Measurements from ENCODE around the gene ZBTB12. TPM values are rescaled to one million over a fixed set of nuclear protein-coding genes. Genes with fewer than 3 reads are reported as not detected.
A peak's percentile ranks its signal among the peaks of the same experiment; 100 is the strongest.

The ZBTB12 gene
- polyA plus RNA-seq, 3 donors, result 0.11 TPM; not detected in 2

- Mint-ChIP-seq H3K27me3 (ENCODE audit: low read depth in 3 of 3) (peaks cover 5 to 10% (median 8%) of the 10 kb centered on the region in 3 donors), H3K27ac (peak overlapping the region in 2 of 7 donors; percentile 26 to 69), H3K9me3 (no peaks in the 10 kb centered on the region), H3K36me3 (peaks cover 14 to 20% of the 10 kb centered on the region in 2 donors), H3K4me1 (no peaks in the 10 kb centered on the region), H3K4me3 (no peak overlapping the region)
- Histone ChIP-seq H3K9me3 (replicated peaks in 1 of 2; ENCODE audit: control insufficient read depth in 1 of 2, insufficient read depth in 1 of 2, low read length in 2 of 2) (no peaks in the 10 kb centered on the region), H4K20me1 (ENCODE audit: insufficient read depth, low read length) (no peaks in the 10 kb centered on the region), H3K27ac (ENCODE audit: low read depth in 1 of 2, low read length in 2 of 2) (no peak overlapping the region), H3K4me1 (ENCODE audit: control insufficient read depth in 1 of 2, insufficient read depth in 2 of 2, low read length in 2 of 2) (no peaks in the 10 kb centered on the region), H3K36me3 (replicated peaks in 1 of 2; ENCODE audit: control insufficient read depth in 1 of 2, insufficient read depth in 2 of 2, low read length in 2 of 2) (peaks cover 13 to 16% of the 10 kb centered on the region in 2 donors), H3K4me2 (replicated peaks; ENCODE audit: extremely low read depth, low read length, poor library complexity, severe bottlenecking) (no peak overlapping the region), H3K4me3 (replicated peaks in 1 of 3; ENCODE audit: low read depth in 2 of 3, low read length in 3 of 3) (no peak overlapping the region), H3K27me3 (ENCODE audit: control insufficient read depth in 2 of 2, insufficient read depth in 2 of 2, low read length in 2 of 2) (no peaks in the 10 kb centered on the region), H3K79me2 (ENCODE audit: insufficient read depth, low read length) (no peaks in the 10 kb centered on the region), H3K9ac (ENCODE audit: insufficient read depth, low read length, poor library complexity, severe bottlenecking) (no peak overlapping the region), H2AFZ (ENCODE audit: insufficient read depth, low read depth, low read length, poor library complexity, severe bottlenecking) (no peak overlapping the region)
- DNase-seq, result no peak
- 54% methylated on average over 3 of the region's 5 CpGs for WGBS (ENCODE audit: insufficient coverage)
- TF ChIP-seq CTCF (IDR thresholded peaks at IDR 0.05), result no peak
- intact Hi-C loops (cut with micrococcal nuclease), result no loop called here
Measured at GRCh38 chr6:31875877-31876276, 26.0 kb downstream of the ZBTB12 start.

- H4K20me1 ChIP-seq (ENCODE audit: insufficient read depth, low read length), result no peaks in the 10 kb centered on the region
- H3K27me3 Mint-ChIP-seq (ENCODE audit: low read depth in 3 of 3), result peaks cover 5 to 10% (median 10%) of the 10 kb centered on the region in 3 donors
Measured at GRCh38 chr6:31874836-31875572, 26.9 kb downstream of the ZBTB12 start.

More at GRCh38 chr6:31874836-31875572, 26.9 kb downstream of the ZBTB12 start:
- Histone ChIP-seq H3K27ac (ENCODE audit: low read depth in 1 of 2, low read length in 2 of 2) (no peak overlapping the region), H3K4me3 (replicated peaks in 1 of 3; ENCODE audit: low read depth in 2 of 3, low read length in 3 of 3) (no peak overlapping the region), H3K27me3 (ENCODE audit: control insufficient read depth in 2 of 2, insufficient read depth in 2 of 2, low read length in 2 of 2) (no peaks in the 10 kb centered on the region), H3K4me1 (ENCODE audit: control insufficient read depth in 1 of 2, insufficient read depth in 2 of 2, low read length in 2 of 2) (no peaks in the 10 kb centered on the region), H3K9me3 (replicated peaks in 1 of 2; ENCODE audit: control insufficient read depth in 1 of 2, insufficient read depth in 1 of 2, low read length in 2 of 2) (no peaks in the 10 kb centered on the region), H3K4me2 (replicated peaks; ENCODE audit: extremely low read depth, low read length, poor library complexity, severe bottlenecking) (no peak overlapping the region), H3K79me2 (ENCODE audit: insufficient read depth, low read length) (no peaks in the 10 kb centered on the region), H2AFZ (ENCODE audit: insufficient read depth, low read depth, low read length, poor library complexity, severe bottlenecking) (peak overlapping the region; percentile 36), H3K36me3 (replicated peaks in 1 of 2; ENCODE audit: control insufficient read depth in 1 of 2, insufficient read depth in 2 of 2, low read length in 2 of 2) (peaks cover 5 to 7% of the 10 kb centered on the region in 2 donors), H3K9ac (ENCODE audit: insufficient read depth, low read length, poor library complexity, severe bottlenecking) (no peak overlapping the region)
- no peak for TF ChIP-seq CTCF (IDR thresholded peaks at IDR 0.05)
- Mint-ChIP-seq H3K36me3 (peaks cover 6 to 11% of the 10 kb centered on the region in 2 donors), H3K4me3 (no peak overlapping the region), H3K9me3 (no peaks in the 10 kb centered on the region), H3K27ac (peak overlapping the region in 1 of 7 donors; percentile 27), H3K4me1 (no peaks in the 10 kb centered on the region)
- 25% methylated on average over 2 of the region's 5 CpGs for WGBS (ENCODE audit: insufficient coverage)
- intact Hi-C loops (cut with micrococcal nuclease), result no loop called here
- no peak for DNase-seq

Data from CD14-positive monocyte (primary cell).